Measurements from ENCODE around the gene GALNT17. TPM values are rescaled to one million over a fixed set of nuclear protein-coding genes. Genes with fewer than 3 reads are reported as not detected.

Gene GALNT17
- total and polyA plus RNA-seq, 5 experiments from 2014 or later: not detected

DNA sequence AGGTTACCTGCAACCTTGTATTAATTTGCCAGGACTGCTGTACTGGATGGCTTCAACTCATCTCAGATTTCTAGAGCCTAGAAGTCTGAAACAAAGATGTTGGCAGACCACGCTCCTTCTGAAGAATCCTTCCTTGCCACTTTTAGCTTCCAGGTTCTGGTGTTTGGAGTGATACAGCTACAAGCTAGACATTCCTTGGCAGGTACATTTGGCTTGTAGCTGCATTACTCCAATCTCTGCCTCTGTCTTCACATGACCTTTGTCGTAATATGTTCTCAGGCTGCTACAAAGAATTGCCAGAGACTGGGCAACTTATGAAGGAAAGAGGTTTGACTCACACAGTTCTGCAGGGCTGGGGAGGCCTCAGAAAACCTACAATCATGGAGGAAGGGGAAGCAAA is 146.3 kb downstream of the GALNT17 start:
- H3K27me3 Mint-ChIP-seq: peaks cover 0 to 4% (median 0%) of the 10 kb centered on the region in 5 donors
- DNase-seq (no peak), ATAC-seq (no peak)
- H3K36me3 Mint-ChIP-seq: no peaks in the 10 kb centered on the region
- H3K27ac Mint-ChIP-seq: no peak overlapping the region
- POLR2A ChIA-PET: no interaction called here
- no peaks in the 10 kb centered on the region for H3K4me1 Mint-ChIP-seq
- H3K9me3 Mint-ChIP-seq: peaks cover 0 to 25% (median 10%) of the 10 kb centered on the region in 9 donors
- no peak overlapping the region for H3K4me3 Mint-ChIP-seq

DNA sequence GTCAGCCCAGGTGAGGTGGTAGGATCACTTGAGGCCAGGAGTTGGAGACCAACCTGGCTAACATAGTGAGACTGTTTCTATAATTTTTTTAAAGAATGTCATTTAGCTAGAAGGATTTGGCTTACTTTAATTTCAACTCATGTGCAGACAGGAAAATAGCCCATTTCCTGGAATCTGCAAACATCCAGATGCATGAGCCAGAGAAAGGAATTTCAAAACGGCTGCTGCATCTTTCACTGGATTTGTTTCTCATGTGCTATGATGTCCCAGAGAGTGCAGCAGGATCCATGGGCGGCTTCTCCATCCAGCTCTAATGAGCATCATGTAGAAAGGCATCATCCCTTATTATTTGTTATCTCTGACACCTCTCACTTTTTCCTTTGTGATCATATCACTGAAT is 149.3 kb downstream of the GALNT17 start:
- ATAC-seq (no peak), DNase-seq (no peak)
- Mint-ChIP-seq H3K27me3 (peaks cover 0 to 4% (median 0%) of the 10 kb centered on the region in 5 donors), H3K4me3 (no peak overlapping the region), H3K36me3 (no peaks in the 10 kb centered on the region), H3K9me3 (peaks cover 0 to 22% (median 7%) of the 10 kb centered on the region in 9 donors), H3K4me1 (no peaks in the 10 kb centered on the region), H3K27ac (no peak overlapping the region)
- POLR2A ChIA-PET: no interaction called here

GRCh38 chr7:71283802-71284201 is 151.9 kb downstream of the GALNT17 start:
- DNase-seq: no peak
- Mint-ChIP-seq H3K4me3 (no peak overlapping the region), H3K27ac (no peak overlapping the region), H3K36me3 (no peaks in the 10 kb centered on the region), H3K4me1 (no peaks in the 10 kb centered on the region), H3K9me3 (peaks cover 0 to 19% (median 8%) of the 10 kb centered on the region in 9 donors), H3K27me3 (peaks cover 0 to 4% (median 0%) of the 10 kb centered on the region in 5 donors)
- POLR2A ChIA-PET: no interaction called here
- no peak for ATAC-seq

- POLR2A ChIA-PET: no interaction called here
- DNase-seq: no peak
- H3K36me3 Mint-ChIP-seq: no peaks in the 10 kb centered on the region
- ATAC-seq: no peak
- no peak overlapping the region for H3K27ac Mint-ChIP-seq
- peaks cover 0 to 7% (median 5%) of the 10 kb centered on the region in 9 donors for H3K9me3 Mint-ChIP-seq
- no peak overlapping the region for H3K4me3 Mint-ChIP-seq
- H3K4me1 Mint-ChIP-seq: no peaks in the 10 kb centered on the region
- H3K27me3 Mint-ChIP-seq: peaks cover 0 to 4% (median 0%) of the 10 kb centered on the region in 5 donors
These were observed 153.7 kb downstream of the GALNT17 start for GRCh38 chr7:71285571-71286145.

GRCh38 chr7:71286336-71286735 is 154.4 kb downstream of the GALNT17 start:
- Mint-ChIP-seq H3K27ac (no peak overlapping the region), H3K27me3 (peaks cover 0 to 4% (median 0%) of the 10 kb centered on the region in 5 donors), H3K36me3 (no peaks in the 10 kb centered on the region), H3K9me3 (peaks cover 0 to 10% (median 2%) of the 10 kb centered on the region in 9 donors), H3K4me3 (no peak overlapping the region), H3K4me1 (no peaks in the 10 kb centered on the region)
- DNase-seq (no peak), ATAC-seq (no peak)
- POLR2A ChIA-PET: no interaction called here

GRCh38 chr7:71286924-71287323 is 155.0 kb downstream of the GALNT17 start:
- H3K36me3 Mint-ChIP-seq: no peaks in the 10 kb centered on the region
- no peaks in the 10 kb centered on the region for H3K4me1 Mint-ChIP-seq
- H3K27me3 Mint-ChIP-seq: peaks cover 0 to 3% (median 0%) of the 10 kb centered on the region in 5 donors
- POLR2A ChIA-PET: no interaction called here
- no peak overlapping the region for H3K27ac Mint-ChIP-seq
- no peak for ATAC-seq
- H3K9me3 Mint-ChIP-seq: peaks cover 0 to 10% (median 2%) of the 10 kb centered on the region in 9 donors
- no peak for DNase-seq
- H3K4me3 Mint-ChIP-seq: no peak overlapping the region

- Mint-ChIP-seq H3K36me3 (peaks cover 0 to 3% (median 0%) of the 10 kb centered on the region in 3 donors), H3K27ac (no peak overlapping the region), H3K9me3 (peaks cover 0 to 18% (median 7%) of the 10 kb centered on the region in 9 donors), H3K4me3 (no peak overlapping the region), H3K4me1 (no peaks in the 10 kb centered on the region), H3K27me3 (peaks cover 0 to 4% (median 0%) of the 10 kb centered on the region in 5 donors)
- no peak for DNase-seq
- POLR2A ChIA-PET: no interaction called here
- no peak for ATAC-seq
These were observed 158.5 kb downstream of the GALNT17 start for GRCh38 chr7:71290452-71290851.

DNA sequence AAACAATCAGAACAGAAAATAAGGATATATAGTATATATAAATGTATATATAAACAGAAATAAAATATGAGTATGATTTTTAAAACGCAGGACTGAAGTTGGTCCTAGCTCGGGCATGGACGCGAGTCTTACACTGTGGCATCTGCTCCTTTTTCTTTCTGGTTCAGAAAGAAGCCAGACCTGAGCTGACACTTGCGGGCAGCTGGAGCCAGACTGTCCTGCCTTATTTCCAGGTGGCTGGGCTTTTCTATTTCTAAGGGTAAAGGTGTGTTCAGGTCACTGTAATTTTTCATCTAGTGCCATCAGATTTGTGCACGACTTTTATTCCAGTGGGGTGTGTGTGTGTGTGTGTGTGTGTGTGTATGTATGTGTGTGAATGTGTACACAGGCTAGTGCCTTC is 166.4 kb downstream of the GALNT17 start:
- ATAC-seq: no peak
- no peaks in the 10 kb centered on the region for H3K4me1 Mint-ChIP-seq
- no peak overlapping the region for H3K27ac Mint-ChIP-seq
- no peak for DNase-seq
- POLR2A ChIA-PET: no interaction called here
- H3K4me3 Mint-ChIP-seq: no peak overlapping the region
- peaks cover 0 to 3% (median 0%) of the 10 kb centered on the region in 3 donors for H3K36me3 Mint-ChIP-seq
- H3K9me3 Mint-ChIP-seq: peaks cover 0 to 17% (median 5%) of the 10 kb centered on the region in 9 donors
- peaks cover 0 to 6% (median 0%) of the 10 kb centered on the region in 5 donors for H3K27me3 Mint-ChIP-seq

- H3K27me3 Mint-ChIP-seq: peaks cover 0 to 5% (median 0%) of the 10 kb centered on the region in 5 donors
- H3K9me3 Mint-ChIP-seq: peaks cover 0 to 12% (median 5%) of the 10 kb centered on the region in 9 donors
- H3K4me1 Mint-ChIP-seq: no peaks in the 10 kb centered on the region
These were observed 168.1 kb downstream of the GALNT17 start for GRCh38 chr7:71300086-71300485.

DNA sequence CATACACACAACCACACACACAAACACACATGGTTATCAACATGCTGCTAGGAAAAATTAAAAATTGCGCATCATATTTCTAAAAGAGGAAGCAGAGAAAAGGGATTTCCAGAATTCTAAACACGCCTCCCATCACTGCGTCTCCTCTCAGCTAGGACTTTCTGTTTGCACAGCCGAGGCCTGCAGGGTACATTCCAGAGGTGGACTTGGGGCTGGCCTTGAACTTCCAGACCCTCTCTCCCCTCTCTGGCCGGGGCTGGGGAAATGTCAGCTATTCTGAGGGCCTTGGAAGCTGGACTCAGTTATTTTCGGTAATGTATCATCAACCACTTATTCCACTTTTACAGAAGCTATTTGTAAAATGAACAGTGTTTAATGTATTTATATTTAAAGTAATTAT is 168.7 kb downstream of the GALNT17 start:
- Mint-ChIP-seq H3K27me3 (peaks cover 0 to under 1% (median 0%) of the 10 kb centered on the region in 5 donors), H3K9me3 (peaks cover 0 to 10% (median under 1%) of the 10 kb centered on the region in 9 donors), H3K4me3 (no peak overlapping the region), H3K27ac (no peak overlapping the region), H3K36me3 (no peaks in the 10 kb centered on the region), H3K4me1 (no peaks in the 10 kb centered on the region)
- POLR2A ChIA-PET: no interaction called here
- DNase-seq (no peak), ATAC-seq (no peak)

More at GRCh38 chr7:71300086-71300485, 168.1 kb downstream of the GALNT17 start:
- no peaks in the 10 kb centered on the region for H3K36me3 Mint-ChIP-seq
- ATAC-seq (no peak), DNase-seq (no peak)
- no peak overlapping the region for H3K27ac Mint-ChIP-seq
- H3K4me3 Mint-ChIP-seq: no peak overlapping the region
- POLR2A ChIA-PET: no interaction called here

DNA sequence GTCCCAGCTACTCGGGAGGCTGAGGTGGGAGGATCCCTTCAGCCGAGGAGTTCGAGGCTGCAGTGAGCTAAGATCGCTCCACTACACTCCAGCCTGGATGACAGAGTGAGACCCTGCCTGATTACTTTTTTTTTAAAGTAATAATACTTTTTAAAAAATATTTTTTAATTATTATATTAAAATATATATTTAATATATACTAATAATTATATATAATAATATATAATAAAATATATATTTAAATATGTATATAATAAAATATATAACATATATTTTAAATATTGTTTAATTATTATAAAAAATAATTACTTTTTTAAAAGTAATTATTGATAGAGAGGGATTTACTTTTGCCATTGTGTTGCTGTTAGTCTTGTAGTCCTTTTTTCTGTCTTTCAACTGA is 169.2 kb downstream of the GALNT17 start:
- POLR2A ChIA-PET: no interaction called here
- Mint-ChIP-seq H3K4me3 (no peak overlapping the region), H3K4me1 (no peaks in the 10 kb centered on the region), H3K9me3 (peaks cover 0 to 7% (median 0%) of the 10 kb centered on the region in 9 donors), H3K27me3 (no peaks in the 10 kb centered on the region), H3K27ac (no peak overlapping the region), H3K36me3 (no peaks in the 10 kb centered on the region)
- DNase-seq (no peak), ATAC-seq (no peak)

GRCh38 chr7:71303566-71303965 is 171.6 kb downstream of the GALNT17 start:
- no peaks in the 10 kb centered on the region for H3K36me3 Mint-ChIP-seq
- peaks cover 0 to 19% (median 6%) of the 10 kb centered on the region in 9 donors for H3K9me3 Mint-ChIP-seq
- POLR2A ChIA-PET: no interaction called here
- DNase-seq (no peak), ATAC-seq (no peak)
- no peaks in the 10 kb centered on the region for H3K27me3 Mint-ChIP-seq
- H3K4me3 Mint-ChIP-seq: no peak overlapping the region
- no peak overlapping the region for H3K27ac Mint-ChIP-seq
- no peaks in the 10 kb centered on the region for H3K4me1 Mint-ChIP-seq

DNA sequence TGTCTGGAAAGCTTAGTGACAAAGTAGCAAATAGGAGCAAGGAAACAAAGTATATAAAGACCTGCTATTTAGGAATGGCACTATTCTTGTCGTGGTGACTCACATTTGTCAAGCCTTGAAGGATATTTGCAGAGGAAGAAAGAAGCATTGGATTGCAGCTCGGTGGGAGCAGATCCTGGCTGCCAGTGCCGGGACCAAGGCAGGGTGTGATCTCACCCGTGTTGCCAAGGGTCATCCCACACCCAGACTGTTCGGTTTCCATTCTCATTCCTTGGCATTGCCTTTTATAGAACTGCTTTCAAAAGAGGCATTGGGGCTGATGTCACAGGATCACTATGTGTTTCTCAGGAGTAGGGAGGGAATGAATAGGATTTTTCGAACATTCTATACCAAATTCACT is 176.2 kb downstream of the GALNT17 start:
- H3K27me3 Mint-ChIP-seq: peaks cover 0 to 5% (median 0%) of the 10 kb centered on the region in 5 donors
- H3K4me1 Mint-ChIP-seq: no peaks in the 10 kb centered on the region
- H3K9me3 Mint-ChIP-seq: peaks cover 0 to 27% (median 13%) of the 10 kb centered on the region in 9 donors
- no peak overlapping the region for H3K27ac Mint-ChIP-seq
- POLR2A ChIA-PET: no interaction called here
- DNase-seq (no peak), ATAC-seq (no peak)
- H3K4me3 Mint-ChIP-seq: no peak overlapping the region
- peaks cover 0 to 4% (median 0%) of the 10 kb centered on the region in 3 donors for H3K36me3 Mint-ChIP-seq

DNA sequence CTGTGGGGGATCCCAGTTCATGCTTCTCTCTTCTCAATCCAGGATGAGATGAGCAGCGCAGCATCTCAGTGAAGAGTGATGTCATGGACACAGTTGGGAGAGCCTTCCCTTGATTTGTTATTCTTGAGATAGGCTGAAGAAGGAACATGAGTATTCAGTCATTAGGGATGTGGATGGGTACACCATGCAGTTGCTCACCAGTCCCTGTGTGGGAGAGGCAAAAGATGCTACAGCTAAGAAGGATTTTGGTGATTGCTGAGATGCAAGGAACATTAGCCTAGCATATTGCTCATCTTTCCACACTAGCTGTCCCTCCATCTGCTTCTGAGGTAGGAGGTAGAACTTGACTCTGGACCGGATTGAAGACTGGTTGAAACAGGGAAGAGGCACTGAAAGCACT is 179.6 kb downstream of the GALNT17 start:
- peaks cover 0 to 36% (median 13%) of the 10 kb centered on the region in 9 donors for H3K9me3 Mint-ChIP-seq
- DNase-seq (no peak), ATAC-seq (no peak)
- H3K27me3 Mint-ChIP-seq: peaks cover 0 to 5% (median 0%) of the 10 kb centered on the region in 5 donors
- no peak overlapping the region for H3K27ac Mint-ChIP-seq
- POLR2A ChIA-PET: no interaction called here
- H3K36me3 Mint-ChIP-seq: peaks cover 0 to 4% (median 0%) of the 10 kb centered on the region in 3 donors
- H3K4me1 Mint-ChIP-seq: no peaks in the 10 kb centered on the region
- no peak overlapping the region for H3K4me3 Mint-ChIP-seq

All from naive thymus-derived CD8-positive, alpha-beta T cell (primary cell).